ENCODE measurements around the gene RYR3.

Gene RYR3

DNA sequence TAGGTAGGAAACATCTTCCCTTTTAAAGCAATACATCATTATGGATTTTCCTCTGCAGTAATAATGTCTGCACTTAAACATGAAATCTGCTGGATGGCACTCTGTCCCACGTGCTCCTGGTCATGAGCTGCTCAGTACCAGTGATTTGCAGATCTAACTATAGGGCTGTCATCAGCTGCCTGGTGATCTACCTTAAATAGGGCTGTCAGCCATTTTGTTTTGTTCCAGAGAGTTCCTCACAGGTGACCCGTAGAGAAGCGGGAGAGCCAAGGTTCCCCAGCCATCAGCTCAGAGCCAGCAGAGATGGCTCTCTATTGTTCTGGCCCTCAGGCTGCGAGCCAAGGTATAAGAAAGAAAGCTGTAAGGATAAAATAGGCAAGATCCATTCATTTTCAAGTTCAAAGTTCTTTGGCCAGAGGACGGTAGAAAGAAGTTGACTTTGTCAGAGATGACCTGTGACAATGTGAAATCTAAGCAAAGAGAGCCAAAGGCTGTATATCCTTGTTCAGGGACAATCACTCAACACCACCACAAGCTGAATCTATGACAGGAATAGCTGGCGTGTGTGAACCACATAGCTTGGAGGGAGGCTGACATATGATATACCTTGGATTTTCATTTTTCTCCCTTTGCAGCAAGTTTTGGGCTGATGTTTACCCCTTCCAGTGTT, 156.5 kb downstream of the RYR3 start:
- no peak overlapping the region for H3K9ac ChIP-seq (ENCODE audit: low read length)
- TF ChIP-seq EZH2phosphoT487 (IDR thresholded peaks at IDR 0.05; ENCODE audit: low read length) (no peak), EZH2 (optimal IDR thresholded peaks at IDR 0.05; ENCODE audit: low read depth, low read length) (no peak)
- no peak for DNase-seq

DNA sequence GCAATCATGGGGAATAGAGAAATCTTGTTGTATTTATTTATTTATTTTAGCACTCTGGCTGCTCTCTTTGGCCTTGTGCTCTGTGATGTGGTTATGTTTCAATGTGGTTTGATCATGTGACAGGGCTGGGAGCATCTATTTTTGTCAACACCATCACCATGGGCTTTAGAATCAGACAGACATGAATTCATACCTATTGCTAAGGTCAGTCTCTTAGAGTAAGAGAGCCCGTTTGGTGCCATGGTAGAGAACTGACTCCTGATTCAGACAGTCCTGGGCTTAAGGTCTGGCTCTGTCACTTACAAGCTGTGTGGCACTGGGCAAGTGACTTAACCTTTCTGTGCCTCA, 157.0 kb downstream of the RYR3 start:
- Histone ChIP-seq H4K20me1 (ENCODE audit: insufficient read depth, low read length) (no peaks in the 10 kb centered on the region), H3K36me3 (replicated peaks; ENCODE audit: insufficient read depth, low read length) (no peaks in the 10 kb centered on the region), H3K9me2 (replicated peaks; ENCODE audit: insufficient read depth, low read length) (no peaks in the 10 kb centered on the region), H3K9ac (ENCODE audit: low read length) (no peak overlapping the region), H3F3A (ENCODE audit: insufficient read depth, low read length) (no peaks in the 10 kb centered on the region), H2AFZ (ENCODE audit: low read length) (no peak overlapping the region), H3K27me3 (replicated peaks; ENCODE audit: insufficient read depth, low read length) (no peaks in the 10 kb centered on the region), H3K9me3 (replicated peaks; ENCODE audit: insufficient read depth, low read length) (no peaks in the 10 kb centered on the region), H3K4me1 (ENCODE audit: low read length) (peaks cover 12% of the 10 kb centered on the region; the same call in 1 of the 2 replicates), H3K4me3 (ENCODE audit: low read length) (no peak overlapping the region), H3K4me2 (ENCODE audit: low read depth, low read length) (no peak overlapping the region), H3K79me2 (ENCODE audit: low read length) (no peaks in the 10 kb centered on the region), H3K27ac (ENCODE audit: low read length) (no peak overlapping the region)
- DNase-seq: peak; percentile 43
- TF ChIP-seq EZH2phosphoT487 (IDR thresholded peaks at IDR 0.05; ENCODE audit: low read length) (no peak), EZH2 (optimal IDR thresholded peaks at IDR 0.05; ENCODE audit: low read depth, low read length) (no peak)
- TF ChIP-seq, protein P1, sequence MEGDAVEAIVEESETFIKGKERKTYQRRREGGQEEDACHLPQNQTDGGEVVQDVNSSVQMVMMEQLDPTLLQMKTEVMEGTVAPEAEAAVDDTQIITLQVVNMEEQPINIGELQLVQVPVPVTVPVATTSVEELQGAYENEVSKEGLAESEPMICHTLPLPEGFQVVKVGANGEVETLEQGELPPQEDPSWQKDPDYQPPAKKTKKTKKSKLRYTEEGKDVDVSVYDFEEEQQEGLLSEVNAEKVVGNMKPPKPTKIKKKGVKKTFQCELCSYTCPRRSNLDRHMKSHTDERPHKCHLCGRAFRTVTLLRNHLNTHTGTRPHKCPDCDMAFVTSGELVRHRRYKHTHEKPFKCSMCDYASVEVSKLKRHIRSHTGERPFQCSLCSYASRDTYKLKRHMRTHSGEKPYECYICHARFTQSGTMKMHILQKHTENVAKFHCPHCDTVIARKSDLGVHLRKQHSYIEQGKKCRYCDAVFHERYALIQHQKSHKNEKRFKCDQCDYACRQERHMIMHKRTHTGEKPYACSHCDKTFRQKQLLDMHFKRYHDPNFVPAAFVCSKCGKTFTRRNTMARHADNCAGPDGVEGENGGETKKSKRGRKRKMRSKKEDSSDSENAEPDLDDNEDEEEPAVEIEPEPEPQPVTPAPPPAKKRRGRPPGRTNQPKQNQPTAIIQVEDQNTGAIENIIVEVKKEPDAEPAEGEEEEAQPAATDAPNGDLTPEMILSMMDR (IDR thresholded peaks at IDR 0.05; ENCODE audit: low read length): no peak

More for the DNA sequence above, 156.5 kb downstream of the RYR3 start:
- no peaks in the 10 kb centered on the region for H3K79me2 ChIP-seq (ENCODE audit: low read length)
- H3F3A ChIP-seq (ENCODE audit: insufficient read depth, low read length): no peaks in the 10 kb centered on the region
- H3K4me1 ChIP-seq (ENCODE audit: low read length): peaks cover 12% of the 10 kb centered on the region; the same call in 1 of the 2 replicates
- no peak overlapping the region for H3K4me3 ChIP-seq (ENCODE audit: low read length)
- no peaks in the 10 kb centered on the region for H3K36me3 ChIP-seq (replicated peaks; ENCODE audit: insufficient read depth, low read length)
- H3K9me2 ChIP-seq (replicated peaks; ENCODE audit: insufficient read depth, low read length): no peaks in the 10 kb centered on the region
- H3K27ac ChIP-seq (ENCODE audit: low read length): no peak overlapping the region
- no peaks in the 10 kb centered on the region for H3K27me3 ChIP-seq (replicated peaks; ENCODE audit: insufficient read depth, low read length)
- no peaks in the 10 kb centered on the region for H4K20me1 ChIP-seq (ENCODE audit: insufficient read depth, low read length)
- H3K9me3 ChIP-seq (replicated peaks; ENCODE audit: insufficient read depth, low read length): no peaks in the 10 kb centered on the region
- H2AFZ ChIP-seq (ENCODE audit: low read length): no peak overlapping the region
- no peak overlapping the region for H3K4me2 ChIP-seq (ENCODE audit: low read depth, low read length)

- no peak overlapping the region for H2AFZ ChIP-seq (ENCODE audit: low read length)
Measured at GRCh38 chr15:33468740-33469139, 158.0 kb downstream of the RYR3 start.

More at GRCh38 chr15:33468740-33469139, 158.0 kb downstream of the RYR3 start:
- Histone ChIP-seq H3K4me1 (ENCODE audit: low read length) (peaks cover 12% of the 10 kb centered on the region; the same call in 1 of the 2 replicates), H3K27ac (ENCODE audit: low read length) (no peak overlapping the region), H3K9ac (ENCODE audit: low read length) (no peak overlapping the region), H3K36me3 (replicated peaks; ENCODE audit: insufficient read depth, low read length) (no peaks in the 10 kb centered on the region), H3K79me2 (ENCODE audit: low read length) (no peaks in the 10 kb centered on the region), H3K27me3 (replicated peaks; ENCODE audit: insufficient read depth, low read length) (no peaks in the 10 kb centered on the region), H3K4me2 (ENCODE audit: low read depth, low read length) (no peak overlapping the region), H4K20me1 (ENCODE audit: insufficient read depth, low read length) (no peaks in the 10 kb centered on the region), H3K9me2 (replicated peaks; ENCODE audit: insufficient read depth, low read length) (no peaks in the 10 kb centered on the region), H3K4me3 (ENCODE audit: low read length) (no peak overlapping the region), H3K9me3 (replicated peaks; ENCODE audit: insufficient read depth, low read length) (no peaks in the 10 kb centered on the region), H3F3A (ENCODE audit: insufficient read depth, low read length) (no peaks in the 10 kb centered on the region)
- DNase-seq: no peak
- TF ChIP-seq EZH2phosphoT487 (IDR thresholded peaks at IDR 0.05; ENCODE audit: low read length) (no peak), EZH2 (optimal IDR thresholded peaks at IDR 0.05; ENCODE audit: low read depth, low read length) (no peak)
- TF ChIP-seq, protein P1 (IDR thresholded peaks at IDR 0.05; ENCODE audit: low read length): no peak
